Brain microvascular endothelial cell (primary cell): ENCODE data around the gene RALGAPA2.

Experiments
- DNase-seq: peaks from one replicate; pipeline ENCODE4 v3.0.0-alpha.2; 2020
- H3K27ac ChIP-seq: fragments of 250-450 bp; sonication (Bioruptor Pico); 2 replicates; pipeline ENCODE4 v1.5.1; 2020; ENCODE audit warnings: mild to moderate bottlenecking, moderate library complexity
- H3K27me3 ChIP-seq: fragments of 250-450 bp; sonication (Bioruptor Pico); replicated peaks from 2 replicates; pipeline ENCODE4 v1.5.1; 2020; ENCODE audit warnings: mild to moderate bottlenecking
- H3K36me3 ChIP-seq: fragments of 250-450 bp; sonication (Bioruptor Pico); replicated peaks from 2 replicates; pipeline ENCODE4 v1.5.1; 2020; ENCODE audit warnings: mild to moderate bottlenecking
- H3K4me3 ChIP-seq: 2 replicates; pipeline ENCODE4 v1.5.1; 2011; ENCODE audit warnings: low read depth, mild to moderate bottlenecking, control low read depth, low read length, moderate library complexity
- in situ Hi-C: cut with HindIII; loops from 2 replicates; pipeline ENCODE4 v1.10.0; 2017; ENCODE audit warnings: low sequenced_read_pairs, low pct_ligation_motif_present
- TF ChIP-seq, protein P1 (sequence below): IDR thresholded peaks from 2 replicates; pipeline ENCODE4 v1.5.1; 2011; ENCODE audit warnings: low read depth, mild to moderate bottlenecking, moderate library complexity, low read length, control low read depth, inconsistent platforms; ENCODE audit errors: missing control alignments

RALGAPA2 gene

DNA sequence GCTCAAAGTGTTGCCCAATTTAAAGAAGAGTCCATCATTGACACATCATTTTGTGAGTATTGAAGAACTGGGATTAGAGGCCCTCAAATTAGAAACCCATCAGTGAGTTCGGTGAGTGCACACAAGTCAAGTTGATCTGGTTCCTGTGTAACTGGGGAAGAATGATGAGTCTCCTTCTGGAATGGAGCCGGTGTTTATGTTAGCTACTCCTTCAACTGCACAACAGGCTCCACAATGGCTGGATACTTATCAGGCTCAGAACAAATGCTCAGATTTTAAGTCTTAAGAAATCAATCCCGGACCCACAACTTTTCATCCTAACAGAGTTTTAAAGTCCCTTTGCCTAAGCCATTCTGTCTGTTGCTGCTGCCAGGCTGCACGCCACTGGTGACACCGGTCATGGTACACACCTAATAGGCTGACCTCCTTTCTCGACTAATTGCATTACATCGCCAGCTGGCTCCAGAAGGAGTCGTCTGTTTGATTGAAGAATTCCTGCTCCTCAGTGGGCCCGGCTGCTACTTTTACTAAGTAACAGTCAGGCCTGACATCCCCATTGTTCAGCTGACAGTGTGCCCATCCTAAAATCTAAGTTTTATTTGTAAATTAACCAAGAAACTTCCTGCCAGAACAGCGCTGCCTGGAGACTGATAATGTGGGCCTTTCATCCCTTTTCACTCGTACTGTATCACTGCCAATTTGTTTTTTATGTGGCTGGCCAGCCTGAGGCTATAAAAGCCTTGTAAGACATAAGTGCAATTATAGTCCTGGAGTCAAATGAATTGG lies 214.2 kb downstream of the RALGAPA2 start:
- H3K36me3 ChIP-seq = no peaks in the 10 kb centered on the region
- TF ChIP-seq, protein P1, sequence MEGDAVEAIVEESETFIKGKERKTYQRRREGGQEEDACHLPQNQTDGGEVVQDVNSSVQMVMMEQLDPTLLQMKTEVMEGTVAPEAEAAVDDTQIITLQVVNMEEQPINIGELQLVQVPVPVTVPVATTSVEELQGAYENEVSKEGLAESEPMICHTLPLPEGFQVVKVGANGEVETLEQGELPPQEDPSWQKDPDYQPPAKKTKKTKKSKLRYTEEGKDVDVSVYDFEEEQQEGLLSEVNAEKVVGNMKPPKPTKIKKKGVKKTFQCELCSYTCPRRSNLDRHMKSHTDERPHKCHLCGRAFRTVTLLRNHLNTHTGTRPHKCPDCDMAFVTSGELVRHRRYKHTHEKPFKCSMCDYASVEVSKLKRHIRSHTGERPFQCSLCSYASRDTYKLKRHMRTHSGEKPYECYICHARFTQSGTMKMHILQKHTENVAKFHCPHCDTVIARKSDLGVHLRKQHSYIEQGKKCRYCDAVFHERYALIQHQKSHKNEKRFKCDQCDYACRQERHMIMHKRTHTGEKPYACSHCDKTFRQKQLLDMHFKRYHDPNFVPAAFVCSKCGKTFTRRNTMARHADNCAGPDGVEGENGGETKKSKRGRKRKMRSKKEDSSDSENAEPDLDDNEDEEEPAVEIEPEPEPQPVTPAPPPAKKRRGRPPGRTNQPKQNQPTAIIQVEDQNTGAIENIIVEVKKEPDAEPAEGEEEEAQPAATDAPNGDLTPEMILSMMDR = no peak
- H3K4me3 ChIP-seq = no peak overlapping the region
- no peak for DNase-seq
- H3K27ac ChIP-seq = no peak overlapping the region
- no peaks in the 10 kb centered on the region for H3K27me3 ChIP-seq
- in situ Hi-C loops = no loop called here

GRCh38 chr20:20497242-20497978 lies 215.0 kb downstream of the RALGAPA2 start:
- no peak for DNase-seq
- Histone ChIP-seq H3K27me3 (no peaks in the 10 kb centered on the region), H3K27ac (no peak overlapping the region), H3K4me3 (no peak overlapping the region), H3K36me3 (no peaks in the 10 kb centered on the region)
- TF ChIP-seq, protein P1 = no peak
- in situ Hi-C loops = no loop called here

- TF ChIP-seq, protein P1 = no peak
- in situ Hi-C loops = no loop called here
- H3K27ac ChIP-seq = no peak overlapping the region
- DNase-seq = no peak
- no peak overlapping the region for H3K4me3 ChIP-seq
- no peaks in the 10 kb centered on the region for H3K36me3 ChIP-seq
- no peaks in the 10 kb centered on the region for H3K27me3 ChIP-seq
Observed at GRCh38 chr20:20495729-20496503, 216.5 kb downstream of the RALGAPA2 start.

GRCh38 chr20:20493701-20494100 lies 218.7 kb downstream of the RALGAPA2 start:
- TF ChIP-seq, protein P1 = no peak
- DNase-seq = no peak
- in situ Hi-C loops = no loop called here
- Histone ChIP-seq H3K27me3 (no peaks in the 10 kb centered on the region), H3K27ac (no peak overlapping the region), H3K4me3 (no peak overlapping the region), H3K36me3 (no peaks in the 10 kb centered on the region)

DNA sequence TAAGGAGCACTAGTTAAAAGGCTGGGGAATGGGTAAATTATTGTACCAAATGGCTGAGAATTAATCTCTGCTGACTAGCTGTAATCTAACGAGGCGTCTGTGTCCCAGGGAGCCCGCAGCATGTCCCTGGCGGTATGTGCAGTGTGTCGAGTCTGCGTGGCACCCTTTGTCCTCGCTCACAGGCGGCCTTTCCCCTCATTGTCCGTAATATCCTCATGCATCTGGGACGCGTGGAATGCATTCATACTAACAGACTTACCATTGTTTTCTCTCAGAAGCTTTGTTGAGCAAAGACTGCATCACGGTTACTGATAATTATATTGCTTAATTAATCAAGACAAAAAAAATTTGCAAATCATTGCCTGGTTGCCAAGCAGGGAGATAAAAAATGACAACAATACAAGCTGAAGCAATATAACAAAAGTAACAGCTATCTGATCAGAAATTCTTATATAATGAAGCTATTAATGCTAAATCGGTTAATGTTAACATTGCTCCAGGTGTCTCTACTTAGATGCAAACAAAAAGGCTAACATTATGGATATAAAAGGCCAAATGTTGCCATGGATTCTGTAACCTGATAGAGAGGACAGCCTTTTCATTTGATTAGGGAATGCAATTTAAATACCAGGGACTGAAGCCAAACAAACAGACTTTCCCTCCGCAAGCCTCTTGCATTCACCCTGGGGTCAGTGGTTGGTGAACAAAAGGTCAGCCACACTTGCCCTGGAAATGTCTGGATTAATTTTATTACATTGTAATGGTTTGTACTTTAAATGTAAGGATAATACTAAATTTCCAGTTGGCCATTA lies 219.7 kb downstream of the RALGAPA2 start:
- H3K4me3 ChIP-seq = no peak overlapping the region

More for the DNA sequence above, 219.7 kb downstream of the RALGAPA2 start:
- in situ Hi-C loops = no loop called here
- TF ChIP-seq, protein P1 = no peak
- Histone ChIP-seq H3K27me3 (no peaks in the 10 kb centered on the region), H3K27ac (no peak overlapping the region), H3K36me3 (no peaks in the 10 kb centered on the region)
- DNase-seq = no peak
